GM23338 (cell line): ENCODE data around the gene SEZ6L. TPM values are rescaled to one million over a fixed set of nuclear protein-coding genes. Genes with fewer than 3 reads are reported as not detected.

Experiments
- ATAC-seq: fragments of 200-7000 bp; cut with Tn5 transposase; 3 replicates; pipeline ENCODE4 v1.9.1; 2020
- DNase-seq: peaks from one replicate; pipeline ENCODE4 v3.0.0-alpha.2; 2015; ENCODE audit warnings: low spot score
- H2AFZ ChIP-seq: fragments of 200-600 bp; sonication (generic); 2 replicates; pipeline ENCODE4 v1.8.0; 2016; ENCODE audit warnings: antibody characterized with exemption, mild to moderate bottlenecking, moderate library complexity
- H3F3A ChIP-seq: fragments of 200-600 bp; sonication (generic); replicated peaks from 2 replicates; pipeline ENCODE4 v1.8.0; 2017; ENCODE audit warnings: antibody characterized with exemption, mixed run types, low read depth
- H3K27ac ChIP-seq: fragments of 200-600 bp; sonication (generic); 2 replicates; pipeline ENCODE4 v1.6.1; 2016; ENCODE audit warnings: low read depth
- H3K27me3 ChIP-seq: fragments of 200-600 bp; sonication (generic); 2 replicates; pipeline ENCODE4 v1.8.0; 2016; ENCODE audit warnings: mild to moderate bottlenecking, mixed run types, moderate library complexity; ENCODE audit not compliant: insufficient read depth
- H3K36me3 ChIP-seq: fragments of 200-600 bp; sonication (generic); 2 replicates; pipeline ENCODE4 v1.8.0; 2016; ENCODE audit warnings: mild to moderate bottlenecking; ENCODE audit not compliant: insufficient read depth
- H3K4me1 ChIP-seq: fragments of 200-600 bp; sonication (generic); 2 replicates; pipeline ENCODE4 v1.8.0; 2016; ENCODE audit warnings: mild to moderate bottlenecking, moderate library complexity; ENCODE audit not compliant: insufficient read depth
- H3K4me2 ChIP-seq: fragments of 200-600 bp; sonication (generic); 2 replicates; pipeline ENCODE4 v1.7.1; 2017; ENCODE audit warnings: mixed run types
- H3K4me3 ChIP-seq: fragments of 200-600 bp; sonication (generic); 2 replicates; pipeline ENCODE4 v1.6.1; 2016; ENCODE audit warnings: mixed run types
- H3K79me2 ChIP-seq: fragments of 200-600 bp; sonication (generic); replicated peaks from 2 replicates; pipeline ENCODE4 v1.8.0; 2017; ENCODE audit warnings: mild to moderate bottlenecking; ENCODE audit not compliant: insufficient read depth
- H3K9me2 ChIP-seq: fragments of 200-600 bp; sonication (generic); 2 replicates; pipeline ENCODE4 v1.8.0; 2017; ENCODE audit not compliant: insufficient read depth
- H4K20me1 ChIP-seq: fragments of 200-600 bp; sonication (generic); replicated peaks from 2 replicates; pipeline ENCODE4 v1.8.0; 2017; ENCODE audit warnings: mild to moderate bottlenecking; ENCODE audit not compliant: insufficient read depth
- H3K27ac Mint-ChIP-seq: 2 replicates; pipeline ENCODE4 v1.8.0; 2020; ENCODE audit warnings: inconsistent platforms, mild to moderate bottlenecking, moderate library complexity, mixed read lengths
- H3K27me3 Mint-ChIP-seq: 3 replicates; pipeline ENCODE4 v1.8.0; 2022; ENCODE audit warnings: low read depth, mild to moderate bottlenecking, moderate library complexity, mixed read lengths, inconsistent platforms; ENCODE audit not compliant: insufficient read depth, poor library complexity
- H3K36me3 Mint-ChIP-seq: 3 replicates; pipeline ENCODE4 v1.8.0; 2021; ENCODE audit warnings: low read depth, mild to moderate bottlenecking, inconsistent platforms, moderate library complexity, mixed read lengths
- H3K4me1 Mint-ChIP-seq: 3 replicates; pipeline ENCODE4 v1.8.0; 2020; ENCODE audit warnings: mild to moderate bottlenecking, inconsistent platforms, mixed read lengths
- H3K4me3 Mint-ChIP-seq: 3 replicates; pipeline ENCODE4 v1.8.0; 2021; ENCODE audit warnings: moderate library complexity, mild to moderate bottlenecking, inconsistent platforms, mixed read lengths
- H3K9me3 Mint-ChIP-seq: 3 replicates; pipeline ENCODE4 v1.8.0; 2020; ENCODE audit warnings: moderate library complexity, mild to moderate bottlenecking, inconsistent platforms, mixed read lengths
- CREB1 ChIP-seq: fragments of 250-450 bp; sonication (Bioruptor Pico); IDR thresholded peaks from 2 replicates; pipeline ENCODE4 v1.5.0; 2020; ENCODE audit warnings: low read depth, mild to moderate bottlenecking, moderate library complexity
- CTCF ChIP-seq, 2 experiments: fragments of 200-600 bp in 1 of 2; sonication (generic) in 1 of 2; conservative IDR thresholded peaks; 2 replicates each; pipeline versions ENCODE4 v1.5.1 to v1.6.1; 2016 to 2017; ENCODE audit warnings: antibody characterized with exemption in 2 of 2, low read depth in 2 of 2, mild to moderate bottlenecking in 2 of 2, moderate library complexity in 1 of 2
- ETS1 ChIP-seq: IDR thresholded peaks from 2 replicates; pipeline ENCODE4 v1.6.1; 2016; ENCODE audit warnings: antibody characterized with exemption
- EZH2 ChIP-seq: fragments of 200-600 bp; sonication (generic); IDR thresholded peaks from one replicate; pipeline ENCODE4 v1.8.0; 2017; ENCODE audit warnings: antibody characterized with exemption, mild to moderate bottlenecking, low read depth; ENCODE audit not compliant: unreplicated experiment
- EZH2phosphoT487 ChIP-seq: fragments of 200-600 bp; sonication (generic); IDR thresholded peaks from one replicate; pipeline ENCODE4 v1.8.1; 2018; ENCODE audit warnings: antibody characterized with exemption; ENCODE audit not compliant: unreplicated experiment
- JUNB ChIP-seq: IDR thresholded peaks from one replicate; pipeline ENCODE4 v1.6.1; 2016; ENCODE audit warnings: antibody characterized with exemption; ENCODE audit not compliant: unreplicated experiment
- NANOG ChIP-seq: IDR thresholded peaks from 2 replicates; pipeline ENCODE4 v1.6.1; 2016; ENCODE audit warnings: antibody characterized with exemption, borderline replicate concordance
- POLR2AphosphoS5 ChIP-seq: IDR thresholded peaks from 2 replicates; pipeline ENCODE4 v1.6.1; 2016; ENCODE audit warnings: antibody characterized with exemption, low read depth
- REST ChIP-seq: IDR thresholded peaks from one replicate; pipeline ENCODE4 v1.6.1; 2018; ENCODE audit warnings: antibody characterized with exemption; ENCODE audit not compliant: unreplicated experiment
- STAT1 ChIP-seq: IDR thresholded peaks from one replicate; pipeline ENCODE4 v1.6.1; 2016; ENCODE audit warnings: antibody characterized with exemption; ENCODE audit not compliant: unreplicated experiment
- ZNF114 ChIP-seq: fragments of 250-450 bp; sonication (Bioruptor Pico); IDR thresholded peaks from 2 replicates; pipeline ENCODE4 v1.5.0; 2020; ENCODE audit warnings: mild to moderate bottlenecking, moderate library complexity
- ZNF331 ChIP-seq: fragments of 250-450 bp; sonication (Bioruptor Pico); IDR thresholded peaks from 2 replicates; pipeline ENCODE4 v1.5.0; 2020; ENCODE audit warnings: low read depth, mild to moderate bottlenecking, moderate library complexity
- ZNF462 ChIP-seq: fragments of 250-450 bp; sonication (Bioruptor Pico); IDR thresholded peaks from 2 replicates; pipeline ENCODE4 v1.5.0; 2020; ENCODE audit warnings: mild to moderate bottlenecking, moderate library complexity
- polyA plus RNA-seq: library from polyadenylated mRNA; unstranded; fragments of >200 nt; fragmentation: Nextera tagmentation; extraction: Ambion mirVana; gene quantifications from 2 replicates; pipeline ENCODE4 v1.2.1, GENCODE V29; 2016
- total RNA-seq: library from RNA; depleted of rRNA; stranded (reverse); fragments of >200 nt; shearing (Covaris generic); gene quantifications from 2 replicates; pipeline ENCODE4 v1.2.3, GENCODE V29; 2014

SEZ6L gene
- total and polyA plus RNA-seq, 2 experiments from 2014 or later: 0.13 to 0.24 TPM

GRCh38 chr22:26159886-26160285, 9.4 kb upstream of the SEZ6L start:
- H3F3A ChIP-seq: no peaks in the 10 kb centered on the region
- DNase-seq: no peak
- no peaks in the 10 kb centered on the region for H3K4me1 ChIP-seq
- Mint-ChIP-seq H3K4me1 (peaks cover 4% of the 10 kb centered on the region), H3K27me3 (peaks cover 5% of the 10 kb centered on the region), H3K4me3 (no peak overlapping the region), H3K36me3 (no peaks in the 10 kb centered on the region), H3K27ac (no peak overlapping the region), H3K9me3 (no peaks in the 10 kb centered on the region; the same call in 1 of the 3 replicates)
- no peak overlapping the region for H3K4me2 ChIP-seq
- H3K36me3 ChIP-seq: no peaks in the 10 kb centered on the region
- no peaks in the 10 kb centered on the region; the same call in 1 of the 2 replicates for H3K27me3 ChIP-seq
- TF ChIP-seq STAT1 (no peak), EZH2 (no peak), ETS1 (no peak), EZH2phosphoT487 (no peak), CTCF (conservative IDR thresholded peaks at IDR 0.05; ENCODE audit: low read depth in 2 of 2) (no peak), ZNF331 (CRISPR knock-in tag) (no peak), NANOG (no peak), CREB1 (CRISPR knock-in tag) (no peak), JUNB (no peak), ZNF462 (CRISPR knock-in tag) (no peak), ZNF114 (no peak), POLR2AphosphoS5 (no peak), REST (no peak)
- H3K27ac ChIP-seq: no peak overlapping the region
- no peak overlapping the region for H2AFZ ChIP-seq
- no peaks in the 10 kb centered on the region for H4K20me1 ChIP-seq
- ATAC-seq: no peak
- no peaks in the 10 kb centered on the region for H3K79me2 ChIP-seq
- H3K4me3 ChIP-seq: no peak overlapping the region
- H3K9me2 ChIP-seq: no peaks in the 10 kb centered on the region
